NCI-H1092 treated with DMSO at 0.1 percent for 48 hours (cell line): Measurements from ENCODE around the gene CXCL6.

Experiments
- DNase-seq: peaks from one replicate; lab custom pipeline; 2025; lab: John Stamatoyannopoulos, UW

CXCL6 gene

DNA sequence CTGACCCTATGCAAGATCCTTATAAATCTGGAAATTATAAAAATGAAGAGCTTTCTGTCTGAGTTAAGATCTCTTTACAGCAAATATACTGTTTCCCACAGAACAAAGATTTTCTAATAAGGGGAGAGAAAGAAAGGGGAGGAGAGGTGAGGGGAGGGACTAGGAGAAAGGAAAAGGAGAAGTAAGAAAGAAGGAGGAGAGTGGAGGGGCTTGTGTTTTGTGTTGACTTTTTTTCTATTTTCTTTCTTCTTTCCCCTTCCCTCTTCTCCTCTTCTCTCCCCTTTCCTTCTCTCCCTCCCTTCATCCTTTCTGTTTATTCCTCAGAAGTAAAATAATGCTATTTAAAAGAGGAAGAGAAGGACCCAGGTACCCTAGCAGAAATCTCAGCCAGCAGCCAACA is 6.2 kb downstream of the CXCL6 start:
- no peak for DNase-seq

GRCh38 chr4:73843369-73843768 is 6.9 kb downstream of the CXCL6 start:
- DNase-seq, result no peak

- no peak for DNase-seq
Observed at GRCh38 chr4:73844345-73844744, 7.9 kb downstream of the CXCL6 start.

DNA sequence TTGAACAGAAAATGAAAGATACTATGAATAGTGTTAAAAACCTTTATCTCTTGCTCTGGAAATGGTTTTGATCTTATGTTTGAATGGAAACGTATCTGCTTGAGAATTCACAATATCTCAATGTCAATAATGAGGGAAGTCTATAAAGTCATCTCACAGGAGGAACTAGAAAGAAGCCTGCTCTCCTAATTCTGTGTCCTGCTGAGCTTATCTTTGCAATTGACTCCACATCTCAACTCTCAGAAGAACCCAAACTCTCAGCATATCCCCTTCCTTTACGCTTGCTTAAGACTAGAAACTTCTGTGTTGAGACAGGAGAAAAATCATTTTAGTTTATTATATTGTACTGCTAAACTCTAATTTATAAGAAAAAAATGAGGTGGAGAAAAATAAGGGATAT is 8.3 kb downstream of the CXCL6 start:
- no peak for DNase-seq

- no peak for DNase-seq
Observed at GRCh38 chr4:73847526-73848182, 11.2 kb downstream of the CXCL6 start.

- DNase-seq, result no peak
Observed at GRCh38 chr4:73848183-73848777, 11.8 kb downstream of the CXCL6 start.

DNA sequence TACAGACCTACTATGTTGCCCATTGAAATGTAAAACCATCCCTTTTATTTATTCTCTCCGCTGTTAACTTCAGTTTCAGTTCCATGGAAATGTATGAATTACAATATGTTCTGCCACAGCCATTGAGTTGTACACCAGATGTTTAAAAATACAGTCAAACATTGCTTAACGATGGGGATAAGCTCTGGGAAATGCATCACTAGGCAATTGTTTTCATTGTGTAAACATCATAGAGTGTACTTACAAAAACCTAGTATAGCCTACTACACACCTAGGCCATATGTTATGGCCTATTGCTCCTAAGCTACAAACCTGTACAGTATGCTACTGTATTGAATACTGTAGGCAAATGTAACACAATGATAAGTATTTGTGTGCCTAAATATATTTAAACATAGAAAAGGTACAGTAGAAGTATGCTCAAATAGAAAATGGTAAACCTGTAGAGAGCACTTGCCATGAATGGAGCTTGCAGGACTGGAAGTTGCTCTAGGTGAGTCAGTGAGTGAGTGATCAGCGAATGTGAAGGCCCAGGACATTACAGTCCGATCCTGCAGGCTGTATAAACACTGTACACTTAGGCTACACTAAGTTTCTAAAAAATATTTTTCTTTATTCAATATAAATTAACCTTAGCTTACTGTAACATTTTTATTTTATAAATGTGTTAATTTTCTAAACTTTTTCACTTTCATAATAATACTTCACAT is 13.9 kb downstream of the CXCL6 start:
- DNase-seq, result peak; percentile 1

DNA sequence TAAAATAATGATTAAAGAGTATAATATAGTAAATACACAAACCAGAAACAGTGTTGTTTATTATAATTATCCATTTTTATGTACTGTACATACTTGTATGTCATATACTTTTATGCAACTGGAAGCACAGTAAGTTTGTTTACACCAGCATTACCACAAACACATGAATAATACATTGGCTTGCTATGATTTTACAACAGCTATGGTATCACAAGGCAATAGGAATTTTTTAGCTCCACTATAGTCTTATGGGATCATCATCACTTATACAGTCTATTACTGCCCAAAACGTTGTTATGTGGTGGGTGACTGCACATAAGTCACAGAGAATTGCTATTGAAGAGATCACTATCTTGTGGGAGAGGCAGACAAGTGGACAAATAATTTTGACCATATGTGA is 14.8 kb downstream of the CXCL6 start:
- no peak for DNase-seq

- DNase-seq, result no peak
Observed at GRCh38 chr4:73852771-73853170, 16.3 kb downstream of the CXCL6 start.

DNA sequence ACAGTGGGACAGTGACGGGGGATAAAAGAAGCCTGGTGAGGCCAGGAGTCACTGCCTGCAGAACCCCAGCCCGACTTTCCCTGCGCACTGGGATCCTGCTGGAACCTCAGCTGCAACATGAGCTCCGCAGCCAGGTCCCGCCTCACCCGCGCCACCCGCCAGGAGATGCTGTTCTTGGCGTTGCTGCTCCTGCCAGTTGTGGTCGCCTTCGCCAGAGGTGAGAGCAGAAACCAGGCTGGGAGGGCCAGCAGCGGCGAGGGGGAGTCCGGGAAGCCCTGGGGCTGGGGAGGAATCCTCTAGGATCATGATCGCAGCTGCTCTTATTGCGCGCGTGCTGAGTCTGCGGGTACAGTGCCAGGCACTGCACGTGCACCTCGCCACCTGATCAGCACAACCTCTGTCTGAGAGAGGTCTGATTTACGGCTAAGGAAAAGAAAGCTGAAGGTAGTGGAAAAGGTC is 16.8 kb downstream of the CXCL6 start, which contains the start of gene PF4V1:
TSS of gene PF4V1 (plus strand) at position 51 of the 459 bp plus-strand sequence. CDS start at position 118, 67 bp downstream.
- no peak for DNase-seq

DNA sequence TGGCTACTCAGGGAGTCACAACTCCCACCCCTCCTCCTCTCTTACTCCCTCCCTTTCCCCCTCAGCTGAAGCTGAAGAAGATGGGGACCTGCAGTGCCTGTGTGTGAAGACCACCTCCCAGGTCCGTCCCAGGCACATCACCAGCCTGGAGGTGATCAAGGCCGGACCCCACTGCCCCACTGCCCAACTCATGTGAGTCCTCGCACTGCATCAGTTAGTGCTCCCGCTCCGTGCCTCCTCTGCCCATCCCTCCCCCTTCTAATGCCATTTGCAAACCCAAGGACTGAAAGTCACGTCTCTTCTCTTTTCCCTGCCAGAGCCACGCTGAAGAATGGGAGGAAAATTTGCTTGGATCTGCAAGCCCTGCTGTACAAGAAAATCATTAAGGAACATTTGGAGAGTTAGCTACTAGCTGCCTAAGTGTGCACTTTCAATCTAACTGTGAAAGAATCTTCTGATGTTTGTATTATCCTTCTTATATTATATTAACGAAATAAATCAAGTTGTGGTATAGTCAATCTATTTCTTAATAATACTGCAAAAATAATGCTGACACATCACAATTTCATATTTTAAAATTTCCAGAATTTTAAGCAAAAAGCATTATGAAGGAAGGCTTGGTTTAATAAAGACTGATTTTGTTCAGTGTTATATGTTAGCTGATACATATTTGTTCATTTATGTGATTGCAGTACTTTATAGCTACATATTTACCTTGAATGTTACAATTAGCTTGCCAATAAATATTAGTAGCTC is 17.4 kb downstream of the CXCL6 start:
- no peak for DNase-seq

DNA sequence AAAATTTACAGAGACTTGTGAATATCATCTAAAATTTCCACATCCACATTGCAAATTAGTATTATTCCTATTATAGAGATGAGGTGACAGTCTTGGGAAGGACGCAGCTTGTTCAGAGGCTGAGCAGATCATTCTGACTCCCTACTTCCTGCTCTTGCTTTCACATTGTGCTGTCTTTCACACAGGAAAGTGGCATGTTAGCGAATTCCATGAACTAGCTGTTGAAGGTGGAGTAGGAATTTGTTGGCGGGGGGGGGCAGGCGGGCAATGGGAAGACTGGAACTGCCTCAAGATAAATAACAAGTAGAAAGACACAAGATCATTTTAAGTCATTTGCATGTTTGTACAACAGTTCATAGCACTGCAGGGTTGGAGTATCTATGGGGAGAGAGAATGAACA is 18.9 kb downstream of the CXCL6 start:
- no peak for DNase-seq

DNA sequence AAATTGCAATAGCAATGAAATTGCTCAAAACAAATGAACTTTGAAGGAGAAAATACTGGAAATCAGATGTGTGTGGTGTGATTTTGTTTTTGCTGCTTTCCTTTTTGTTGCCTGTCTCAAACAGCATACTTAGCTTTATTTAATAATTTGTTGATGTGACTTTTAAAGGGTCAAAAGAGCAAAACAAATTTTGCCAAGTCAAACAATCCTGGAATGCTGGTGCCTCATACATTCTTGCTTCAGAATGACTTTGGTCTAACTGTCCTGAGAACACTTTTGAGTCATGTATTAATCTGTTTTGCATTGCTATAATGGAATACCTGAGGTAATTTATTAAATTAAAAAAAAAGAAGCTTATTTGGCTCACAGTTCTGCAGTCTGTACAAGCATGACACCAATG is 20.0 kb downstream of the CXCL6 start:
- no peak for DNase-seq

- no peak for DNase-seq
Observed at GRCh38 chr4:73859614-73860088, 23.2 kb downstream of the CXCL6 start.

DNA sequence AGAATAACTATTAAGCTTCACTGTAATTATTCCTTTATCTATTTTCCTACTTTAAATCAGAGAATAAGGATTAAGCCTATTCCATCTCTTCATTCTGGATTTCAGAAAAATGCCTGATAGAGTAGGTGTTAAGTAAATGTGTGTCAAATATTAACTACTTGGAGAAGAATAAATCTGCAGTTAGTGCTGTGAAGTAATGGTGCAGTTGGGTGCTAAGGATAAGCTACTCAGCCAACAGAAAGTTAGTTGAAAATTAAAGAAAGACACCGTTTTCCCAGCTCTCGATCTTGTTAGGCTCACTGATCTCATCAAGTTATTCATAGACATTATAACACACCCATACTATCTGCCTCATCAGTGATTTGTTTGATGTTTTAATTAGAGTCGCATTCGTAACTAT is 23.7 kb downstream of the CXCL6 start:
- no peak for DNase-seq

DNA sequence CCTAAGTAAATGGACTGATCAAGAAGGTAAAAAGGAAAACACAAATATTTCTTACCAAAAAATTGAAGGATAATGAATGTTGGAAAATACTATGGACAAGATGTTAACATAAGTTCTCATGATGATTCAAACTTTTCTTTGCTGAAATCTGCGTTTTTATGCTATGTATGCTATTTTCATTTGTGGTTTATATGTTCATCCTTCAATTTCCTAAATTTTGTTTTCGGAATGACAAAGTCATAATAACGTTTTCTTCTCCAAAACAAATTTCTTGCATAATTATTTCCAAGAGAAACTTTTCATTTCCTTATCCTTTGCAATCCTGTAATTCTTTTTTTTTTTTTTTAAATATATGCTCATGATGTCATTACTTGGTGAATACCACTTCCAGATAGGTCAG is 24.4 kb downstream of the CXCL6 start:
- DNase-seq, result no peak

GRCh38 chr4:73862322-73862721 is 25.8 kb downstream of the CXCL6 start:
- no peak for DNase-seq

- DNase-seq, result peak; percentile 31
Observed at GRCh38 chr4:73864365-73864764, 27.9 kb downstream of the CXCL6 start.

- no peak for DNase-seq
Observed at GRCh38 chr4:73864961-73865360, 28.5 kb downstream of the CXCL6 start.

DNA sequence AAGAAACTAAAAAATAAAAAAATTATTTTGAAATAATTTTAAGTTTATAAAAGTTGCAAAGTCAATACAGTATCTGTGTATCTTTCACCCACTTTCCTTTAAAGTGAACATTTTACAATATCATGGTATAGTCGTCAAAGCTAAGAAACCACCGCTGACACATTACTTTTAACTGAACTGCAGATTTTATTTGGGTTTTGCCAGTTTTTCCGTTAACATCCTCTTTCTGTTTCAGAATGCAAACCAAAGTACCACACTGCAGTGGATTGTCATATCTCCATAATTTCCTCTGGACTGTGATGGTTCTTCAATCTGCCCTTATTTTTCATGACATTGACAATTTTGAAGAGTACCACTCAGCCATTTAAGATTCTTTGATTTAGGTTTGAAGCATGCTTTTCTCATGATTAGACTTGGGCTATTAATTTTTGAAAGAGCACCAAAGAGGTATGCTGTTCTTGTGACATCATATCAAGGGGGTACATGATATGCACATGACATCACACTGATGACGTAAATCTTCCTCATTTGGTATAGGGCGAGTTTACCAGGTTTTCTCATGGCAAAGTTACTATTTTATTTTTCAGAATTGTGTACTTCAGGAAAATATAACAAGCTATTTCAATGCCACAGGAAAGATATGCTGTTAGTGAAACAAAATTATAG is 29.1 kb downstream of the CXCL6 start:
- no peak for DNase-seq

DNA sequence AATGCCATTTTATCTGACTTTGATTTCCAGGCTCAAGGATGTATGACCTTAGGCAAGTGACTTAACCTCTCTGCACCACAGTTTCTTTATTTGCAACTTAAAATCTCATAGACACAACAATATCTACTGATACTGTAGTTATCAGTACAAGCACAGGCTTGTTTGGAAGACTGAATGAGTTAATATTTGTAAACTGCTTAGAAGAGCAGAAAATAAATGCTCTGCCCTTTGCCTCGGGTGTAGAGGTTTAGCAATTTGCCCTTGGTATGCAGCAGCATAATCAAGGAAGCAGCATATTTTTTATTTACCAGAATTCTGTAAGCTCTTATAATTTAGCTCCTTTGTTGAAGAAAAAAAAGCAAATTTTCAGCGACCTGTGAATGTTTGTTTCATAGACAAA is 29.8 kb downstream of the CXCL6 start:
- no peak for DNase-seq

DNA sequence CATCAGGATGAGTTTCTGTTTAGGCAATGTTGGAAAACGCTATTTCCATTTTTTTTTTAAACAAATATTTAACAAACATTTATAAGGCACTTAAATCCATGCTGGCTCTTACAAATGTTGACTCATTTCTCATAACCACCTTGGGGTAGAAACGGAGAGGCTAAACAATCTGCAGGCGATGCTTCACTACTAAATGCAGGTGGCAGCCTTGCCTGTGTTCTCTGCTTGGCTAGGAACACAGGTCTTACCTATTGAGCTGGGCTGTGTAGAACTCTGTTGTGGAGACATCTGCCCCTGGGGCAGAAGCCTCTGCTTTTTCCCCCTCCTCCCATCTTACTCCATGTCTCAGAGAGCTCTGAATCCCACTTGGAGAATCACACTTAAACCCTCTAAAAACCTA is 31.3 kb downstream of the CXCL6 start:
- peak; percentile 4 for DNase-seq
